Effector CD8-positive, alpha-beta T cell (primary cell): ENCODE data around the gene PLXND1.
"Not testable (repeated sequence)": the region's sequence is repeated elsewhere in the genome, so short reads cannot be mapped to it uniquely, and the experiment has no call there.

Experiments used
- DNase-seq: peaks from one replicate; lab custom pipeline; 2025; lab: John Stamatoyannopoulos, UW

PLXND1 gene

DNA sequence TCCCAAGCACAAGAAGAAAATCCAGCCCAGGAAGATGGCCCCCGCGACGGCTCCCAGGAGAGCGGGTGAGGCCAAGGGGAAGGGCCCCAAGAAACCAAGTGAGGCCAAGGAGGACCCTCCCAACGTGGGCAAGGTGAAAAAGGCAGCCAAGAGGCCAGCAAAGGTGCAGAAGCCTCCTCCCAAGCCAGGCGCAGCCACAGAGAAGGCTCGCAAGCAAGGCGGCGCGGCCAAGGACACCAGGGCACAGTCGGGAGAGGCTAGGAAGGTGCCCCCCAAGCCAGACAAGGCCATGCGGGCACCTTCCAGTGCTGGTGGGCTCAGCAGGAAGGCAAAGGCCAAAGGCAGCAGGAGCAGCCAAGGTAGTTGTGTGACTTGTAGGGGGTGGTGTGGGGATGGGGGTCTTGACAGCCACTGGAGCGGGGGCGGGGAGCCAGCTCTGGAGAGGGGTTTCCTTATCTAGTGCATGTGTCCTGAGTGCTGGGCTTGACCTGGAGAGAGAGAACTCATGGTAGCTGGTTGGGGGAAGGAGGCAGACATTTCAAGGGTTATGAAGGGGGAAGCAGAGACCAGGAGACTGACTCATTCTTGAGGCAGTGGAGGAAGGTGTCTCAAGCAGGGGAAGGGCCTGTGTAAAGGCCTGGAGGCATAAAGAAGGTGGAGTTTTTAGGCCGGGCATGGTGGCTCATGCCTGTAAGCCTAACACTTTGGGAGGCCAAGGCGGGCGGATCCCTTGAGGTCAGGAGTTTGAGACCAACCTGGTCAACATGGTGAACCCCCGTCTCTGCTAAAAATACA lies 57.3 kb downstream of the PLXND1 start:
- DNase-seq, result no peak

DNA sequence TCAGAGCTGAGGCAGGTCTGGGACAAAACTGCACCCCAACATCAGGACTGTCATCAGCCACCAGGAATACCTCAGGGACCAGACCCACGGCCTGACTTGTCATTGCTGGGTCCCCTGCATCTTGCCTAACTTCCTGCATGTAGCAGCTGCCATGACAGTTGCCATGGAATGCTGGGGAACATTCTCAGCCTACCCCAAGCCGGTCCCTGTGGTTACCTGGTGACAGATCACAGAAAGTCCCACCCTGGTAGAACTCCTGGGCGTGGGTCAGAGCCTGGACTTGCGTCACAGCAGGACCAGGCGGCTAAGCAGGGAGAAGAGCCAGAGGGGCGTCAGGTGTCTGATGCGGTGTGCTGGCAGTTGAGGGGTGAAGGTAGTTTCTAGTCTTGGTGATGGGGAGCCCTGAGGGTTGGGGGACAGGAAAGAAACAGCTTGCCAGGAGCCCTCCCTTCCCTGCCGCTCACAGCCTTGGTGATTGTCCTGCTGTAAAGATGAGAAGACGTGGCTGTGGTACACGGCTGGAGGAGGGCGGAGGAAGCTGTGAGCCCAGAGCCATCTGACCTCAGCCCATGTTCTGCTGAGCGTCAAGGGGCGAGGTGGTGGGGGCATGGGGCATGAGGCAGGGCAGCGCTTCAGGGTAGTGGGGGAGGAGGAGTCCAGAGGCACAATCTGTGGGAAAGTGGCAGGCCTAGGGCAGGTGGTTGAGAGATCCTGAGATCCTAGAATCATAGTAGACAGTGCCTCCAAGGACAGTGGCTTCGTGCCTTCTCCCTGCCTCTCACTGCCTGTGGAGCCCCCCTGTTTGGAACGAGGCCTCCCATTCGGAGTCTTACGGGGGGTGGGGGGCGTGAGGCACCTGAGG lies 58.1 kb downstream of the PLXND1 start:
- no peak for DNase-seq

DNA sequence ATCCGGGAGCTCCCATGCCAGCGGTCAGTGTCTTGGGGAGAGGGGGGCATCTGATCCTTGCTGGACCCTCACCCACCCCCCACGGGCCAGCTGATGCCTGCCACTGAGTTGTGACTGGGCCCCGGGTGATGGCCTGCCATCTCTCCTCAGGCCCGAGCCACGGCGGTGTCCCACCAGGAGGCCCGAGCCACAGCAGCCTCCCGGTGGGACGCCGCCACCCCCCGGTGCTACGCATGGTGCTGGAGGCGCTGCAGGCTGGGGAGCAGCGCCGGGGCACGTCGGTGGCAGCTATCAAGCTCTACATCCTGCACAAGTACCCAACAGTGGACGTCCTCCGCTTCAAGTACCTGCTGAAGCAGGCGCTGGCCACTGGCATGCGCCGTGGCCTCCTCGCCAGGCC lies 59.2 kb downstream of the PLXND1 start:
- DNase-seq, result no peak

DNA sequence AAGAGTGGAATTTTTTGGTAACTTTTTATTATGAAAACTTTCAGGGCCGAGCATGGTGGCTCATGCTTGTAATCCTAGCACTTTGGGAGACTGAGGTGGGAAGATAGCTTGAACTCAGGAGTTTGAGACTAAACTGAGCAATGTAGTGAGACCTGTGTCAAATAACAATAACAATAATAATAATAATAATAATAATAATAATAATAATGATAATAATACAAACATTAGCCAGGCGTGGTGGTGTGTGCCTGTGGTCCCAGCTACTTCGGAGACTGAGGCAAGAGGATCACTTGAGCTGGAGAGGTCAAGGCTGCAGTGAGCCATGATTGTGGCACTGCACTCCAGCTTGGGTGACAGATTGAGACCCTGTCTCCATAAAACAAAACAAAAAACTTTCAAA lies 60.5 kb downstream of the PLXND1 start:
- not testable (repeated sequence) for DNase-seq

DNA sequence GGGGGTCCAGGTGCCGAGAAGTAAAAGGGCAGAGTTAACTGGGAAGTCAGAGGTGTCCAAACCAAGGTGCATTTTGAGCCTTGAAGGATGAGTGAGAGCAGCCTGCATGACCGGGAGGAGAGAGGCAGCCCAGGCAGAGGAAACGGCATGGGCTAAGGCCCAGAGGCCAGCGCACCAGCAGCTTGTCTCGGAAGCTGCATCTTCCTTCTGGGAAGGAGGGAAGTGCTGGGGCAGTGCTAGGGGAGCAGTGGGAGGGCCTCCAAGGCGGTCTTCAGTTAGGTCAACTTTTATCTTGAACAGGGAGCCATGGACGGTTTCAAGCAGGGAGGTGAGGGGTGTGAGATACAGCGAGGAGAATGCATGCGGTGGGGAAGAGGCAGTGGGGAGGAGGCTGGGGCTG lies 62.5 kb downstream of the PLXND1 start:
- DNase-seq, result no peak

DNA sequence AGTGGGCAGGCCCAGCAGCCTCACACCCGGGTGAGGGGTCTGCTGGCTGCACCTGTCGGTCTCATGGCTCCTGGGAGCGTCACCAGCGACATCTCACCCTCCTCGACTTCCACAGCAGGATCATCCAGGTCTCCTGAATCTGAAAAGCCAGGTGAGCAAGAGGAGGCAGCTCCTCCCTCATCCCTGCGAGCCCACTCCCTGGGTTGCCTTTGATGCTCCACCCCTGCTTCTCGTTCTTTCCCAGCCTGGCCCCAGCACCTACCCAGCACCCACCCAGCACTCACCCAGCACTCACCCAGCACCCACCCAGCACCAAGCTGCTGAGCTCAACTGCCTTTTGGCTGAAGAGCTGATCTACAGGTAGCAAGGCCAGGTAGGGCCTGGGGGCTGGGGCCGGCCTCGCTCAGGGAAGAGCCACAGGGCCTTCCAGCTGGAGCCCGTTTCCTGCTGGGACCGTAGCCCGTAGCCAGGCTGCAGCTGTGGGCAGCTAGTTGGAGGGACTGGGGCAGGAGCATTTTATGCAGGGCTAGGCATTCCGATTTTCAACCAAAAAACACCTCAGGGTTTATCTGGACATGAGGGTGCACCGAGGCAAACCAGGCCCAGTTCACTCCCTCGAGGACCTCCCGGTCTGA lies 63.2 kb downstream of the PLXND1 start, which contains the start of gene H1-8:
Gene H1-8, plus strand, starts transcription at position 20 of the 635 bp plus-strand sequence. Its CDS starts 44 bp downstream, at position 64.
- DNase-seq, result no peak

DNA sequence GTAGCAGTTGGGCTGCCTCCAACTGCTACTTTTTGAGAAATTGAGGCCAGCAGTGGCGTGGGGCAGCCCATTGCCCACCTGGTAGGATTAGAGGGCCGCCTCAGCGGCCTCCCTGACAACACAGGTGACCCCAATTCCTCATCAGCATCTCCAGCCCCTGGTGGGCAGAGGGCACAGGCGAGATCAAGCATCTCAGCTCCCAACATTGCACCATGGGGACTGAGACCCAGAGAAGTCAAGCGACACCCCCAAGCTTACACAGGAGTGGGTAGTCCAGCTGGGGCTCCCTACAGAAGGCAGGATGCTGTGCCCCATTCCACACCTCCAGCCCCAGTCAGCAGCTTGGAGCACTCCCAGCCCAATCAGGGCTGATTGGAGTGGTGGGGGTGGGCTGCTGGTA lies 63.7 kb downstream of the PLXND1 start:
- no peak for DNase-seq

DNA sequence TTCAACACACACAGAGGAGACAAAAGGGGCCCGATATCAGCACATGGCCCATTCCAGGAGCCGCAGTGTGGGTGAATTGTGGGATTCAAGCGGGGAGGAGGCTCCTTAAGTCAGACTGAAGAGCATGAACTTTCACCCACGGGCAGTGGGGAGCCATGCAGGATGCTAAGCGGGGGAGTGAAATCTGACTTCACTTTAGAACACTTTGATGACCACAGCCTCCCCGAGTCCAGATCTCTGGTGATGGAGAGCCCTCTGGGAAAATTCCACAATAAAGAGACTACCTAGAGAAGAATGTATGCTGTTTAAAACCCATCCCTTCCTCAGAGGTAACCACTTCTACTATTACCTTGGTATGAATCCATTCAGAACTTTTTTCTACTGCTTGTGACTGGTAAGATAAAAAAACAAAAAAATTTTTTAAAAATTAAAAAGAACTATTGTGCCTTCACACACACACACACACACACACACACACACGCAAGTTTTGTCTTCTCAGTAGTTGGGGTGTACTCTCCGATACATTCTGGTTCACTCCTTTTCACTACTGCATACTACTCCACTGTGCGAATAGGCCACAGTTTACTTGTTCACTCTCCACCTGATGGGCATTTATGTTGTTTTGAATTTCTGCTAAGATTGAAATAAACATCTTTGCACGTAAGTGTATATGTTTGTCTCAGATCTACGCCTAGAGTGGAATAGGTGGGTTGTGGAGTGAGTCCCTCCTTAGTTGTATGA lies 65.5 kb downstream of the PLXND1 start:
- DNase-seq, result no peak

DNA sequence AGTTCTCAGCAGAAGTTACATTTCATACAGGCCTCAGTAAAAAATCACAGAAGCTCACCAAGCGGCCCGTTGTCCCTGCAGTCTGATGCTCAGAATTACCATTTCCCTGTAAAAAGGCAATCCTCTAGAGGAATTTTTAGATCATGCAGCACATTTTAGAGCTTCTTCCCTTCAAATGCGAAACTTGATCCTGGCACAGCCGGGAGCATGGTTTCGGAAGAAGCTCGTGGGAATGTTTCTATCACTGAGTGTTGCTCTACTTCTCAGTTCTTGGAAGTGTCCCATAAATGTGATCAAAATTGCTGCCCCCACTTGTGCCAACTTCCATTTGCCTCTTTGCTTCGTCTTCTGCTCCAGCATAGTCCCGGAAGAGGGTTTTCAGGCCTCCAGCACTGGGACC lies 67.3 kb downstream of the PLXND1 start:
- no peak for DNase-seq

DNA sequence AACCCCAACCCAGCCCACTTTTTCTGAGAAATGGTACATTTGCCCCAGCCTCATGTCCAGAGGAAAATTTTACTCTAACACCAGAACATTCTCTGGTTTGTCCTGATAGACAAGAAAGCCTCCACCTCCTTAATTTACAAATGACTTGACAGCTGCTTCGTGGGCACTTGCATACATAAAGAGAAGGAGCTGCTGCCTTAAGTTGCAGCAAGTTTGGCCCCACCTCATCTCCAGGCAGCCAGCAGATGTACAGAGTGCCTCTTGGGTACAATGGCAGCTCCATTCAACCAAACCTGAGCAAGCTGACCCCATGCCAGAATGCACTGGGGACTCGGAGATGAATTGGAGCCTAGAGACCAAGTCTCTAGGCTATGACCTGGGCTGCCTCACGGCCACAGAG lies 69.7 kb downstream of the PLXND1 start:
- no peak for DNase-seq

DNA sequence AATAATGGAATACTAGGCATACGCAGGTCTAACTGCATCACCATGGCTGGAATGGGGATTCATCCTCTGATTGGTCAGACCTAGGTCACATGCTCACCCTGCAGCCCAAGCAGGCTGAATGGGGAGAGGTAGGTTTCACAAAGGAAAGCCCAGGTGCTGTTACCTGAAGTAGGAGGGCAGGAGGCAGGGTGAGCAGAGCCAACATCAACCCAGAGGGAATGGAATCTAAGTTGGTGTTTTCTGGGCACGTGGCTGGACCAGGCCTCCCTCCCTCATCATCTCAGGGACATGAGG lies 70.2 kb downstream of the PLXND1 start:
- DNase-seq, result no peak

DNA sequence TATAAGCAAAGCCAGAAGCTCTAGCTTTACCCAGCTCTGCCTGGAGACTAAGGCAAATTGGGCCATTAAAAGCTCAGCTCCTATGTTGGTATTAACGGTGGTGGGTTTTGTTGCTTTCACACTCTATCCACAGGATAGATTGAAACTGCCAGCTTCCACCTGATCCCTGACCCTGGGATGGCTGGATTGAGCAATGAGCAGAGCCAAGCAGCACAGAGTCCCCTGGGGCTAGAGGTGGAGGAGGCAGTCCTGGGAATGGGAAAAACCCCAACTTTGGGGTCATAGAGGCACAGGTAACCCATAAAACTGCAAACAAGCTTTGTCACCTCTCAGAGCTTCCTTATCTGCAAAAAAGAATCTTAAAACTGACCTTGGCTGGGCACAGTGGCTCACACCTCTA lies 71.4 kb downstream of the PLXND1 start:
- DNase-seq, result no peak

DNA sequence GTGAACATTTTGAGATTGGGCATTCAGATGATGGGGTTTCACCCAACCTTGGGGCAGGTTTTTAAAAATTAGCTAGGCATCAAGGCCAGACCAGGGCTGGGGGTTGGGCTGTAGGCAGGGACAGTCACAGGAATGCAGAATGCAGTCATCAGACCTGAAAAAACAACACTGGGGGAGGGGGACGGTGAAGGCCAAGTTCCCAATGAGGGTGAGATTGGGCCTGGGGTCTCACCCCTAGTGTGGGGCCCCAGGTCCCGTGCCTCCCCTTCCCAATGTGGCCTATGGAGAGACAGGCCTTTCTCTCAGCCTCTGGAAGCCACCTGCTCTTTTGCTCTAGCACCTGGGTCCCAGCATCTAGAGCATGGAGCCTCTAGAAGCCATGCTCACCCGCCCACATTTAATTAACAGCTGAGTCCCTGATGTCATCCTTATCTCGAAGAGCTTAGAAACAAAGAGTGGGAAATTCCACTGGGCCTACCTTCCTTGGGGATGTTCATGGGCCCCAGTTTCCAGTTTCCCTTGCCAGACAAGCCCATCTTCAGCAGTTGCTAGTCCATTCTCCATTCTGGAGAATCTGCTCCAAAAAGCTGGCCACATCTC lies 71.9 kb downstream of the PLXND1 start:
- no peak for DNase-seq

DNA sequence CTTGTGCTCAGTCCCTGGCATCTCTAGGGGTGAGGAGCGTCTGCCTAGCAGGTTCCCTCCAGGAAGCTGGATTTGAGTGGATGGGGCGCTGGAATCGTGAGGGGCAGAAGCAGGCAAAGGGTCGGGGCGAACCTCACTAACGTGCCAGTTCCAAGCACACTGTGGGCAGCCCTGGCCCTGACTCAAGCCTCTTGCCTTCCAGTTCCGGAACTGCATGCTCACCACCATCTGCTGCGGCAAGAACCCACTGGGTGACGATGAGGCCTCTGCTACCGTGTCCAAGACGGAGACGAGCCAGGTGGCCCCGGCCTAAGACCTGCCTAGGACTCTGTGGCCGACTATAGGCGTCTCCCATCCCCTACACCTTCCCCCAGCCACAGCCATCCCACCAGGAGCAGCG lies 73.1 kb downstream of the PLXND1 start:
- no peak for DNase-seq

DNA sequence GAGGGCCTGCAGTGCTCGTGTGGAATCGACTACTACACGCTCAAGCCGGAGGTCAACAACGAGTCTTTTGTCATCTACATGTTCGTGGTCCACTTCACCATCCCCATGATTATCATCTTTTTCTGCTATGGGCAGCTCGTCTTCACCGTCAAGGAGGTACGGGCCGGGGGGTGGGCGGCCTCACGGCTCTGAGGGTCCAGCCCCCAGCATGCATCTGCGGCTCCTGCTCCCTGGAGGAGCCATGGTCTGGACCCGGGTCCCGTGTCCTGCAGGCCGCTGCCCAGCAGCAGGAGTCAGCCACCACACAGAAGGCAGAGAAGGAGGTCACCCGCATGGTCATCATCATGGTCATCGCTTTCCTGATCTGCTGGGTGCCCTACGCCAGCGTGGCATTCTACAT lies 74.2 kb downstream of the PLXND1 start:
- DNase-seq, result no peak

DNA sequence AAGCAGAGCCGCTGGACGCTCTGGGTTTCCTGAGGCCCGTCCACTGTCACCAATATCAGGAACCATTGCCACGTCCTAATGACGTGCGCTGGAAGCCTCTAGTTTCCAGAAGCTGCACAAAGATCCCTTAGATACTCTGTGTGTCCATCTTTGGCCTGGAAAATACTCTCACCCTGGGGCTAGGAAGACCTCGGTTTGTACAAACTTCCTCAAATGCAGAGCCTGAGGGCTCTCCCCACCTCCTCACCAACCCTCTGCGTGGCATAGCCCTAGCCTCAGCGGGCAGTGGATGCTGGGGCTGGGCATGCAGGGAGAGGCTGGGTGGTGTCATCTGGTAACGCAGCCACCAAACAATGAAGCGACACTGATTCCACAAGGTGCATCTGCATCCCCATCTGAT lies 74.8 kb downstream of the PLXND1 start:
- no peak for DNase-seq

DNA sequence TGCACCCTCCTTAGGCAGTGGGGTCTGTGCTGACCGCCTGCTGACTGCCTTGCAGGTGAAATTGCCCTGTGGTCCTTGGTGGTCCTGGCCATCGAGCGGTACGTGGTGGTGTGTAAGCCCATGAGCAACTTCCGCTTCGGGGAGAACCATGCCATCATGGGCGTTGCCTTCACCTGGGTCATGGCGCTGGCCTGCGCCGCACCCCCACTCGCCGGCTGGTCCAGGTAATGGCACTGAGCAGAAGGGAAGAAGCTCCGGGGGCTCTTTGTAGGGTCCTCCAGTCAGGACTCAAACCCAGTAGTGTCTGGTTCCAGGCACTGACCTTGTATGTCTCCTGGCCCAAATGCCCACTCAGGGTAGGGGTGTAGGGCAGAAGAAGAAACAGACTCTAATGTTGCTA lies 75.7 kb downstream of the PLXND1 start:
- DNase-seq, result no peak

DNA sequence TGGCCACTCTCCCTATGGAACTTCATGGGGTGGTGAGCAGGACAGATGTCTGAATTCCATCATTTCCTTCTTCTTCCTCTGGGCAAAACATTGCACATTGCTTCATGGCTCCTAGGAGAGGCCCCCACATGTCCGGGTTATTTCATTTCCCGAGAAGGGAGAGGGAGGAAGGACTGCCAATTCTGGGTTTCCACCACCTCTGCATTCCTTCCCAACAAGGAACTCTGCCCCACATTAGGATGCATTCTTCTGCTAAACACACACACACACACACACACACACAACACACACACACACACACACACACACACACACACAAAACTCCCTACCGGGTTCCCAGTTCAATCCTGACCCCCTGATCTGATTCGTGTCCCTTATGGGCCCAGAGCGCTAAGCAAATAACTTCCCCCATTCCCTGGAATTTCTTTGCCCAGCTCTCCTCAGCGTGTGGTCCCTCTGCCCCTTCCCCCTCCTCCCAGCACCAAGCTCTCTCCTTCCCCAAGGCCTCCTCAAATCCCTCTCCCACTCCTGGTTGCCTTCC lies 76.2 kb downstream of the PLXND1 start:
- DNase-seq, result no peak

DNA sequence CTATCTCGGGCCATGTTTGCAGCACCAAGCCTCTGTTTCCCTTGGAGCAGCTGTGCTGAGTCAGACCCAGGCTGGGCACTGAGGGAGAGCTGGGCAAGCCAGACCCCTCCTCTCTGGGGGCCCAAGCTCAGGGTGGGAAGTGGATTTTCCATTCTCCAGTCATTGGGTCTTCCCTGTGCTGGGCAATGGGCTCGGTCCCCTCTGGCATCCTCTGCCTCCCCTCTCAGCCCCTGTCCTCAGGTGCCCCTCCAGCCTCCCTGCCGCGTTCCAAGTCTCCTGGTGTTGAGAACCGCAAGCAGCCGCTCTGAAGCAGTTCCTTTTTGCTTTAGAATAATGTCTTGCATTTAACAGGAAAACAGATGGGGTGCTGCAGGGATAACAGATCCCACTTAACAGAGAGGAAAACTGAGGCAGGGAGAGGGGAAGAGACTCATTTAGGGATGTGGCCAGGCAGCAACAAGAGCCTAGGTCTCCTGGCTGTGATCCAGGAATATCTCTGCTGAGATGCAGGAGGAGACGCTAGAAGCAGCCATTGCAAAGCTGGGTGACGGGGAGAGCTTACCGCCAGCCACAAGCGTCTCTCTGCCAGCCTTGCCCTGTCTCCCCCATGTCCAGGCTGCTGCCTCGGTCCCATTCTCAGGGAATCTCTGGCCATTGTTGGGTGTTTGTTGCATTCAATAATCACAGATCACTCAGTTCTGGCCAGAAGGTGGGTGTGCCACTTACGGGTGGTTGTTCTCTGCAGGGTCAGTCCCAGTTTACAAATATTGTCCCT lies 76.9 kb downstream of the PLXND1 start:
- no peak for DNase-seq

DNA sequence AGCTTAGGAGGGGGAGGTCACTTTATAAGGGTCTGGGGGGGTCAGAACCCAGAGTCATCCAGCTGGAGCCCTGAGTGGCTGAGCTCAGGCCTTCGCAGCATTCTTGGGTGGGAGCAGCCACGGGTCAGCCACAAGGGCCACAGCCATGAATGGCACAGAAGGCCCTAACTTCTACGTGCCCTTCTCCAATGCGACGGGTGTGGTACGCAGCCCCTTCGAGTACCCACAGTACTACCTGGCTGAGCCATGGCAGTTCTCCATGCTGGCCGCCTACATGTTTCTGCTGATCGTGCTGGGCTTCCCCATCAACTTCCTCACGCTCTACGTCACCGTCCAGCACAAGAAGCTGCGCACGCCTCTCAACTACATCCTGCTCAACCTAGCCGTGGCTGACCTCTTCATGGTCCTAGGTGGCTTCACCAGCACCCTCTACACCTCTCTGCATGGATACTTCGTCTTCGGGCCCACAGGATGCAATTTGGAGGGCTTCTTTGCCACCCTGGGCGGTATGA lies 77.8 kb downstream of the PLXND1 start, which contains the start of gene RHO:
Gene RHO, plus strand, starts transcription at position 51 of the 512 bp plus-strand sequence. Its CDS starts 95 bp downstream, at position 146.
- DNase-seq, result no peak
